Fibroblast of skin of left biceps (primary cell): ENCODE results near the gene PARVA.
"Not testable (repeated sequence)": the region's sequence is repeated elsewhere in the genome, so short reads cannot be mapped to it uniquely, and the experiment has no call there.

Experiments
- DNase-seq, 2 experiments: peaks; one replicate each; pipeline ENCODE4 v3.0.0-alpha.2; 2013; ENCODE audit warnings: low read depth in 2 of 2

Gene PARVA

GRCh38 chr11:12377106-12377823, at the start of gene PARVA:
PARVA (plus strand) TSS chr11:12377571; CDS start chr11:12377648, 77 bp downstream.
- peak; percentile 59 to 64 for DNase-seq

GRCh38 chr11:12329169-12329568, 48.2 kb upstream of the PARVA start:
- DNase-seq = no peak

GRCh38 chr11:12329797-12330196, 47.6 kb upstream of the PARVA start:
- DNase-seq = no peak

GRCh38 chr11:12330485-12331231, 46.7 kb upstream of the PARVA start:
- DNase-seq = no peak

GRCh38 chr11:12331239-12331874, 46.0 kb upstream of the PARVA start:
- peak; percentile 70 to 73 for DNase-seq

GRCh38 chr11:12343526-12343925, 33.8 kb upstream of the PARVA start:
- DNase-seq = no peak

- DNase-seq = no peak
Measured at GRCh38 chr11:12353534-12353933, 23.8 kb upstream of the PARVA start.

- DNase-seq = no peak
Measured at GRCh38 chr11:12354750-12355545, 22.4 kb upstream of the PARVA start.

- DNase-seq = no peak
Measured at GRCh38 chr11:12356944-12357655, 20.3 kb upstream of the PARVA start.

GRCh38 chr11:12357697-12358096, 19.7 kb upstream of the PARVA start:
- not testable (repeated sequence) for DNase-seq

GRCh38 chr11:12358302-12359188, 18.8 kb upstream of the PARVA start:
- no peak for DNase-seq

- no peak for DNase-seq
Measured at GRCh38 chr11:12359761-12360160, 17.6 kb upstream of the PARVA start.

GRCh38 chr11:12361682-12362081, 15.7 kb upstream of the PARVA start:
- no peak for DNase-seq

GRCh38 chr11:12362857-12363256, 14.5 kb upstream of the PARVA start:
- DNase-seq = no peak

- no peak for DNase-seq
Measured at GRCh38 chr11:12363373-12363772, 14.0 kb upstream of the PARVA start.

- not testable (repeated sequence) for DNase-seq
Measured at GRCh38 chr11:12365965-12366575, 11.3 kb upstream of the PARVA start.

GRCh38 chr11:12367057-12367456, 10.3 kb upstream of the PARVA start:
- not testable (repeated sequence) for DNase-seq

GRCh38 chr11:12372111-12372510, 5.3 kb upstream of the PARVA start:
- no peak for DNase-seq

GRCh38 chr11:12375720-12376119, 1.7 kb upstream of the PARVA start:
- DNase-seq = no peak
